ENCODE data around the gene SCT. TPM values are rescaled to one million over a fixed set of nuclear protein-coding genes. Genes with fewer than 3 reads are reported as not detected.

Gene SCT
- total RNA-seq (2022) (not detected in 2 replicates), Bru-seq, nascent RNA (not detected), BruChase-seq, experiment 1, labeled RNA remaining after a 6-hour chase (percentile 37 among the genes with signal in this experiment), BruChase-seq, experiment 2, labeled RNA remaining after a 2-hour chase (not detected)
- long read RNA-seq = 0 reads

GRCh38 chr11:626475-627307, at the start of gene SCT:
Gene SCT (minus strand): TSS chr11:627181. CDS start chr11:627143, 38 bp downstream.
- ChIA-PET CTCF (no interaction called here), POLR2A (interaction anchor here (1.0 kb wide), 1 partner anchor 15 kb away, joined by 3 read pairs; no protein-coding TSS in a partner anchor)
- no peaks in the 10 kb centered on the region for H3K9me3 Mint-ChIP-seq (ENCODE audit: unreplicated experiment)
- no peaks in the 10 kb centered on the region for H3K4me1 Mint-ChIP-seq (ENCODE audit: insufficient read depth, unreplicated experiment)
- no peak within 1 kb of the TSS for H3K4me3 Mint-ChIP-seq (ENCODE audit: unreplicated experiment)
- peaks cover 15% of the 10 kb centered on the region for H3K36me3 Mint-ChIP-seq (ENCODE audit: insufficient read depth, unreplicated experiment)
- H3K27me3 Mint-ChIP-seq (ENCODE audit: insufficient read depth, unreplicated experiment) = no peaks in the 10 kb centered on the region
- BruUV-seq (replicated peaks) = no TSS peak
- no peak within 1 kb of the TSS for H3K27ac Mint-ChIP-seq (ENCODE audit: low read depth, unreplicated experiment)
- TF ChIP-seq CTCF (IDR thresholded peaks at IDR 0.05; ENCODE audit: unreplicated experiment) = no peak
- DNase-seq (ENCODE audit: unreplicated experiment) = no peak
- intact Hi-C loops (cut with micrococcal nuclease) = no loop called here

GRCh38 chr11:674406-674805, 47.4 kb upstream of the SCT start:
- no peaks in the 10 kb centered on the region for H3K9me3 Mint-ChIP-seq (ENCODE audit: unreplicated experiment)
- H3K27ac Mint-ChIP-seq (ENCODE audit: low read depth, unreplicated experiment) = no peak overlapping the region
- CTCF ChIA-PET = interaction anchor here (0.7 to 0.9 kb wide), 4 partner anchors 9 to 48 kb away, joined by 3 to 4 read pairs (median 3); no protein-coding TSS in a partner anchor
- no TSS peak for BruUV-seq (replicated peaks)
- no peaks in the 10 kb centered on the region for H3K27me3 Mint-ChIP-seq (ENCODE audit: insufficient read depth, unreplicated experiment)
- POLR2A ChIA-PET = interaction anchor here (0.8 kb wide), 1 partner anchor 28 kb away, joined by 3 read pairs; no protein-coding TSS in a partner anchor
- TF ChIP-seq CTCF (IDR thresholded peaks at IDR 0.05; ENCODE audit: unreplicated experiment) = no peak
- peaks cover 75% of the 10 kb centered on the region for H3K36me3 Mint-ChIP-seq (ENCODE audit: insufficient read depth, unreplicated experiment)
- H3K4me1 Mint-ChIP-seq (ENCODE audit: insufficient read depth, unreplicated experiment) = no peaks in the 10 kb centered on the region
- intact Hi-C loops (cut with micrococcal nuclease) = no loop called here
- no peak for DNase-seq (ENCODE audit: unreplicated experiment)
- H3K4me3 Mint-ChIP-seq (ENCODE audit: unreplicated experiment) = no peak overlapping the region

- Mint-ChIP-seq H3K4me1 (ENCODE audit: insufficient read depth, unreplicated experiment) (no peaks in the 10 kb centered on the region), H3K9me3 (ENCODE audit: unreplicated experiment) (no peaks in the 10 kb centered on the region), H3K27ac (ENCODE audit: low read depth, unreplicated experiment) (no peak overlapping the region), H3K27me3 (ENCODE audit: insufficient read depth, unreplicated experiment) (no peaks in the 10 kb centered on the region), H3K36me3 (ENCODE audit: insufficient read depth, unreplicated experiment) (peaks cover 74% of the 10 kb centered on the region), H3K4me3 (ENCODE audit: unreplicated experiment) (no peak overlapping the region)
- DNase-seq (ENCODE audit: unreplicated experiment) = no peak
- no peak for TF ChIP-seq CTCF (IDR thresholded peaks at IDR 0.05; ENCODE audit: unreplicated experiment)
- CTCF ChIA-PET = interaction anchor here (0.8 to 0.9 kb wide), 3 partner anchors 9 to 49 kb away, joined by 3 to 4 read pairs (median 3); no protein-coding TSS in a partner anchor
- BruUV-seq (replicated peaks) = no TSS peak
- POLR2A ChIA-PET = interaction anchor here (0.6 to 0.8 kb wide), 2 partner anchors 27 to 51 kb away, joined by 3 read pairs; no protein-coding TSS in a partner anchor
- intact Hi-C loops (cut with micrococcal nuclease) = no loop called here
These were observed 46.9 kb upstream of the SCT start for GRCh38 chr11:673866-674265.

- Mint-ChIP-seq H3K27me3 (ENCODE audit: insufficient read depth, unreplicated experiment) (no peaks in the 10 kb centered on the region), H3K4me1 (ENCODE audit: insufficient read depth, unreplicated experiment) (no peaks in the 10 kb centered on the region), H3K27ac (ENCODE audit: low read depth, unreplicated experiment) (peak overlapping the region; percentile 25), H3K36me3 (ENCODE audit: insufficient read depth, unreplicated experiment) (peaks cover 52% of the 10 kb centered on the region), H3K9me3 (ENCODE audit: unreplicated experiment) (no peaks in the 10 kb centered on the region), H3K4me3 (ENCODE audit: unreplicated experiment) (no peak overlapping the region)
- CTCF ChIA-PET = no interaction called here
- POLR2A ChIA-PET = no interaction called here
- BruUV-seq (replicated peaks) = no TSS peak
- TF ChIP-seq CTCF (IDR thresholded peaks at IDR 0.05; ENCODE audit: unreplicated experiment) = no peak
- intact Hi-C loops (cut with micrococcal nuclease) = no loop called here
- no peak for DNase-seq (ENCODE audit: unreplicated experiment)
These were observed 38.8 kb upstream of the SCT start for GRCh38 chr11:665704-666281.
